GM18507 (cell line): Measurements from ENCODE around the gene RHOH.
A peak's percentile ranks its signal among the peaks of the same experiment; 100 is the strongest.

Experiments used
- DNase-seq: peaks from one replicate; pipeline ENCODE4 v3.0.0; 2011; ENCODE audit warnings: low read depth; ENCODE audit not compliant: insufficient read length; ENCODE audit errors: extremely low spot score
- FAIRE-seq: peaks from 2 replicates; lab custom pipeline; 2011; peaks lifted over from hg19 to GRCh38; lab: Jason Lieb, UNC

Gene RHOH

GRCh38 chr4:40185830-40186664 is 10.8 kb upstream of the RHOH start:
- FAIRE-seq (peak; percentile 89), DNase-seq (no peak)

DNA sequence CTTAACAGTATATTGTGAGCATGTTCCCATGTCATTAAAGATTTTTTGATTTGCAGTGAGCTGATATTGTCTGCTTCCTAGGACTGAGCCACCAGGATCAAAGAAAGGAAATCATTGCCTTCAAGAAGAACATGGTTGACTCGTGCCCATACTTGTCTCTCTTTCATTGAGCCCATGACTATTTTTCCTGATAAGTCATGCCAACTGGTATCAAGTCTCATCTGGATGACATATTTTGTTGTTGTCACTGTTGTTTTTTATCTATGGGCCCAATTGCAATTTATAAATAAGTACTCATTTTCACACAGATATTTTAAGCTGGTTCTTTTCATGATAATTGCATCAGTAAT is 10.2 kb upstream of the RHOH start:
- peak; percentile 36 for FAIRE-seq
- DNase-seq, result no peak

DNA sequence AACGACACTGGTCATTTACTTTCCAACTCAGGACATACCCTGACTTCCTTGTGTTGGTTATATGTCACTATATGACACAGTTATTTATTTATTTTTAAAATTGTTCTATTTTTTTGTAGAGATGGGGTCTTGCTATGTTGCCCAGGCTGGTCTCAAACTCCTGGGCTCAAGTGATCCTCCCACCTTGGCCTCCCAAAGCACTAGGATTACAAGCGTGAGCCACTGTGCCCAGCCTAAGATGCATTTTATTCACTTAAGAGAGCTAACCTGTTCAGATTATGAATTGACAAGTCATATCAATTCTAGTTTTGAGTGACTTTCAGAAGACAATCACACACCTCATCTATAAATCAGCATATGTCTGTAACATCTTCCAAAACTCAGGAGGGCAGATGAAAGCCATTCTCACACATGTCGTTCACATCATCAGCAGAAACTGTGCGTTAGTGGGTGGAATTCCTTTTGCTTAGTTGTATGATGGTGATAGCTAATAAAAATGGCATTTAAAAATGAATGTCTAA is 9.4 kb upstream of the RHOH start:
- no peak for FAIRE-seq
- DNase-seq, result no peak

DNA sequence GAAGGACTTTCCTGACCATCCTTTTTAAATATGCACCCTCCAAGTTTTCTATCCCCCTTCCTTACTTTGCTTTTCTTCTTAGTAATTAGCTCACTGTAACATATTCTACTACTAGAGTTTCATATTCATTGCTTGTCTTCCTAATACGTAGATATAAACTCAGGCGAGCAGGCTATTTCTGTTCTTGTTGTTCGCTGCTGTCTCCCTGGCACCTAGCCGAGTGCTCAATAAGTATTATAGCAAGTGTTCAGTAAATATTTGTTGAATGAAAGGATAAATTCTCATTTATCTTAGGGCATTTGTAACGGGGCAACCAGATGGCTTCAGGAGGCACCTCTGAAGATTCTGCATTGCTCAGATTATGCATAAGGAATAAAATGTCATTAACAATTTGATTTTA is 6.8 kb upstream of the RHOH start:
- no peak for FAIRE-seq
- DNase-seq, result no peak

DNA sequence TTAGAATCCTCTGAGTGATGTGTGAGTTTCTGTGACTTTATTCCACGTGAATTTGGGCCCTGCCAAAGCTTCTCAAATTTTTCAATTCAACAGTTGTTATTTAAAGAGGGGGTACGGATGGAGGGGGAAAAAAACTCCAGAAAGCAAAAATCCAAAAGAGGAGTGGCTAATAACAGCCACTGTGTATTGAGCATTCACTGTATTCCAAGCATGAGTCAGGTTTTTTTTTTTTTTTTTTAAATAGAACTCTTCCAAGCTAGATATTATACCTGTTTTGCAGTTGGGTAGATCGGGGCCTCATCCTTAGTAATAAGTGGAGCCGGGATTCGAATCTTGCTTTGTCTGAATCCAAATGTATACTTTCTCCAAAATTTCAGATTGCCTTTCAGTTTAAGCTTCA is 6.4 kb upstream of the RHOH start:
- DNase-seq, result no peak
- no peak for FAIRE-seq

DNA sequence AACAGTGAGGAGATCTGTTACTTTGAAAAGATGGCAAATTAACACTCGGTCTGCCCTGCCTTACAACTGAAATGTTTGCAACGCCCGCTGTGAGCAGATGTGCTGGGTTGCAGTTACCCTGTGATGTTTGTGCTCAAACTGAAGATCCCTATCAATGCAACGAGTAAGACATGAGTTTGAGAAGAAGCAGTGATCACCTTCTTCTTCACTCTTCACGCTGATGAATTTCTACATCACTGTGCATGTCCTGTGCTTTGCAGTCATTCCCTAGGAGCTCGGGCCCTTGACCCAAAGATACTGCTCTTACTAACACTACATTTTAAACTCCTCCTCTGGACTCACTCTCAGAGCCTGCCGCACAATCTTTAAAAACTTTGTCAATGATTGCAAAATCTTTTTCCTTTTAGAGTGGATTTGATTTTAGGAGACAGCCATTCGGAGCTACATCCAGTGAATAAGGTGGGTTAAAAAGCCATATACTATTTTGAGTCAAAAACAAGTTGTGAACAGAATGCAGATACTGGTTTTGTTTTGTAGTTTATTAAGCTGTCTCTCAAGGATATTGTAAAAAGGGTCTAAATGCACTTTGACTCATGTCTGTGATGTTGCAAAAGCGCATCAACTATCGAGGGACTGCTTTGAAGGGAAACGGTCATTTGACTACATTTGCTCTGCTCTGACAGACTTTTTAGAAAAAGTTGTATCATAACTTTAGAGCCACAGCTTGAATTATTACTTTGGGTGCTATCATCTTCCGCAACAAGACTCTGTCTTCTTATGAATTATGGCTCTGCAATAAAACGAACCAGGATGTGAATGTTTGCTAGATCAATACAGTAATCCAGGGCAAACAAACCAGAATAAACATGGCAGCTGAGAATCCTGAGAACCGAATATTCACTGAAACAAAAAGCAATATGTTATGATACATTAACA is 5.7 kb upstream of the RHOH start:
- no peak for DNase-seq

GRCh38 chr4:40192114-40193015 is 4.5 kb upstream of the RHOH start:
- FAIRE-seq (peak; percentile 92), DNase-seq (no peak)

More for the DNA sequence above, 5.7 kb upstream of the RHOH start:
- peak; percentile 69 for FAIRE-seq

DNA sequence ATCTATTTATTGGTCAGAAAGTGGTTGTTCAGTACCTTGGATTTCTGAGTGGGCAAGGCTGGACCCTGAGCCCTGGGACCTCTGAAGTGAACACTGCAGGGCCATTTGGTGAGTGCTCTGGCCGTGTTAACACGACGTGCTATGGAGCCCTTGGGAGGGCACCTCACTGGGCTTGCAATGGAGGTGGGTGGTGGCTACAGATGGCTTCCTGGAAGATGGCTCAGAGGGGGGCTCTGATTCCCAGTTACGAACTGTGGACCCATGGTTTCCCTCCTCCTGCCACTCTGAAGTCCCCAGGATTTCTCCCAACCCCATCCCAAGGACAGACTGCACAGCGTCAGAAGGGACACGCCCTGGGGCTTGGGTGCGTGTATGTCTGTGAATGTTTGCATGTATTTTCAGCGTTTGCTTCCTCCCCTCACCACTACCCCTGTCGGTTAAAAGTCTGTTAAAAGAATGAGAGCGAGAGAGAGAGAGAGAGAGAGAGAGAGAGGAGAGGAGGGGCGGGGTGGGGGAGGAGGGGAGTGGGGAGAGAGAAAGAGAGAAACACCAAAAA is 3.7 kb upstream of the RHOH start:
- FAIRE-seq (no peak), DNase-seq (no peak)

GRCh38 chr4:40193578-40193977 is 3.3 kb upstream of the RHOH start:
- FAIRE-seq (no peak), DNase-seq (no peak)

DNA sequence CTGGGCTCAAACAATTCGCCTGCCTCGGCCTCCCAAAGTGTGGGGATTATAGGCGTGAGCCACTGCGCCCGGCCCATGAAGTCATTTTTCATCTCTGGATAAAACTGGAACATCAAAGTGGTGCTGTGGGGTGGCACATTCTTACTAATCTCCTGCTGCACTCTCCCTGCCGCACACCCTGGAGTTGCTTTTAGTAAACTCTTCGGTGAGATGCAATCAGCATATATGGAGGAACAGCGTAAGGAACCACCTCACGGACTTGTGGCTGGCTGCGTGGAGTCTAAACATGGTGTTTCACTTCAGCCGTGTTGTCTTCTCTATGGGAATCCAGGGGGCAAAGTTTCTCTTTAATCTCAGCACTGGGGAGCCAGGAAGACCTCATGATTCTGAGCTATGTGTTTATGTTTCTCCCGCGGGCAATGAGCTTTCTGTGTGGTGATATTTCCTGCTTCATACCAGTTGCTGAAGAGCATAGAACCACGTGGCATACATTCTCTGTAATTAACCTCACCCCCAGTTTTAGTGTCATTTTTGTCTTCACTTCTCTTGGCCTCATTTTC is 2.1 kb upstream of the RHOH start:
- FAIRE-seq, result peak; percentile 95
- no peak for DNase-seq

GRCh38 chr4:40195182-40196177 is 1.4 kb upstream of the RHOH start:
- DNase-seq (no peak), FAIRE-seq (peak; percentile 56)

- FAIRE-seq (no peak), DNase-seq (no peak)
Observed at GRCh38 chr4:40196272-40196671, 559 bp upstream of the RHOH start.

DNA sequence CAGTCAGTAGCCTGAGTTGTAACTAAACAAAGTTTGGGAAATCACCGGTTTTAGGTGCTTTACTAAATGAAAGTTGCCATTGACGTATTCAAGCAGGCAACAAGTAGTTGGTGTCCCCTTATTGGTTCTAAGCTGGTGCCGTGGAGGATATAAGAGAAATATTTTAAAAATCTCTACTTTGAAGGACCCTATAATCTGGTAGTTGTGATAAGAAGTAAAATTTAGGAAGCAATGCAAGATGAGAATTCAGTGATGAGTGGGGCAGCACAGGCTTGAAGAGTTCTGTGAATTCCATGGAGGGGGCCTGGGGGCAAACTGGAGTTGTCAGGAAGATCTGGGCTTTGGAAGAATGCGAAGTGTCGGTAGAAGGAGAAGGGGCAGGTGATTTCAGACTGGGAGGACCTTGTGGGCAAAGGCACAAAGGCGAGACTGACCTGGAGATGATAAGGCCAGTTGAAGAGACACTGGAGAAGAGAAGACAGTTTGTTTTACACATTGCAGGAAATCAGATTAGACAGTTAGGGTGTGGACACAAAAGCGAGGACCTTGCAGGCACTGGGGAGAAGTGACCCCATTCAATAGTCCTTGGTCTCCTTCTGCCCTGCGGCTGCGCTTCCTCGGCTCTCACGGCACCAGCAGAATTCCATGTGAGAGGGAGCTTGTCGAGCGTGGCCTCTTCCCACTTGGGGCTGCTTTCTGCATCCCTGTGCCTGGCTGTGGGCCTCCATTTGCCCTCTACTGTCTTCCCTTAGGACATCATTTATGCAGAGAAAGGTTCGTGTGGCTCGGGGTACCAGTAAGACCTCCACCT is 1.3 kb downstream of the RHOH start:
- no peak for DNase-seq
- FAIRE-seq, result peak; percentile 90

GRCh38 chr4:40199179-40199670 is 2.4 kb downstream of the RHOH start:
- no peak for FAIRE-seq

DNA sequence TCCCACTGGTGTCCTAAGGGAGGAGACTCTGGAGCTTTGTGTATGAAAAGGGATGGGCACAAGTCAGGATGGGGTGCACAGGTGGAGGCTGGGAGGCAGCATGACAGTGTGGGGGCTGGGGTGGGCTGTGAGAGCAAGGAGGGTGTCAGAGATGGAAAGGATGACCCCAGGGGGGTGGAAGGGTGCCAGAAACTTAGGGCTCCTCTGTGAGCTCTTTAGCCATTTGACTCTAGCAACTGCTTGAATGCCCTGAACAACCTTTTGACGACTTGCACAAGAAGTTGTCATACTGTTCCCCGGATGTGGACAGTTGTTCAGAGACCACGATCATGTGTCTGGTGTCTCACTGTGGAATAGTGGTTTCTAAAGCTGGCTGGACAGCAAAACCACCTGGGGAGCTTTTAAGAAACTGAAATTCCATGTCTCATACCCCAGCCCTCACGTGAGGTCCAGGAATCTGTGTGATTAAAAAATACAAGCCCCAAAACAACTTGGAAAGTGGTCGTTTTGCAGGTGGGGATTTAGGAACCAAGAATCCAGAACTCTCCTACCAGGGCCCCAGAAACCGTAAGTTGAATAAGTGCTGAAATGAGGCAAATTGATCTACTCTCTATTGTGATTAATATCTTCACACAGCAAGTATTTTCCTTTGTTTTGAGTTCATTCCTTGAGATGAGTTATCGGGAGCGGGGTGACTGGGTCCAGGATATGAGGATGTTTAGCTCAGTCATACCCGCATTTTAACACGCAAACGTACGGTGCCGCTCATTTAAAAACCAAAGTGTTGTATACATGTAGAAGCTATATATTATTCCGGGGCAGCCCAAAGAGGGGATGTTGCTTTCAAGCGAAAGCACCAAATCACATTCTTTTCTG is 3.4 kb downstream of the RHOH start:
- no peak for DNase-seq
- peak; percentile 99 for FAIRE-seq

More at GRCh38 chr4:40199179-40199670, 2.4 kb downstream of the RHOH start:
- no peak for DNase-seq
